H9 (cell line): ENCODE measurements around the gene RBMS3. TPM values are rescaled to one million over a fixed set of nuclear protein-coding genes. Genes with fewer than 3 reads are reported as not detected.

Source experiments
- DNase-seq: peaks from one replicate; pipeline ENCODE4 v3.0.0-alpha.2; 2017
- H2AFZ ChIP-seq: one replicate; pipeline ENCODE4 v1.6.1; 2013; ENCODE audit warnings: mild to moderate bottlenecking, low read length, control low read depth, moderate library complexity
- H2AK5ac ChIP-seq: 2 replicates; pipeline ENCODE4 v1.6.1; 2013; ENCODE audit warnings: low read length, control low read depth, mixed read lengths; ENCODE audit not compliant: insufficient read length
- H2BK120ac ChIP-seq: one replicate; pipeline ENCODE4 v1.6.1; 2013; ENCODE audit warnings: low read depth, mild to moderate bottlenecking, low read length, control low read depth, inconsistent platforms; ENCODE audit not compliant: poor library complexity, severe bottlenecking
- H2BK12ac ChIP-seq: 2 replicates; pipeline ENCODE4 v1.6.1; 2013; ENCODE audit warnings: low read length, control low read depth, mixed read lengths, low read depth; ENCODE audit not compliant: insufficient read length
- H2BK15ac ChIP-seq: 2 replicates; pipeline ENCODE4 v1.6.1; 2013; ENCODE audit warnings: low read depth, low read length, control low read depth
- H2BK20ac ChIP-seq: one replicate; pipeline ENCODE4 v1.6.1; 2013; ENCODE audit warnings: low read depth, mild to moderate bottlenecking, low read length, control low read depth, inconsistent platforms; ENCODE audit not compliant: poor library complexity, severe bottlenecking
- H2BK5ac ChIP-seq: 2 replicates; pipeline ENCODE4 v1.6.1; 2013; ENCODE audit warnings: low read length, control low read depth, mixed read lengths; ENCODE audit not compliant: insufficient read length
- H3K14ac ChIP-seq: 2 replicates; pipeline ENCODE4 v1.6.1; 2013; ENCODE audit warnings: low read length, control low read depth; ENCODE audit not compliant: insufficient read depth
- H3K18ac ChIP-seq: 2 replicates; pipeline ENCODE4 v1.6.1; 2013; ENCODE audit warnings: low read depth, mild to moderate bottlenecking, mixed read lengths, low read length, control low read depth; ENCODE audit not compliant: insufficient read length
- H3K23ac ChIP-seq: 2 replicates; pipeline ENCODE4 v1.6.1; 2013; ENCODE audit warnings: low read length, control low read depth, mixed read lengths, low read depth; ENCODE audit not compliant: insufficient read length
- H3K23me2 ChIP-seq: 2 replicates; pipeline ENCODE4 v1.6.1; 2013; ENCODE audit warnings: low read depth, mild to moderate bottlenecking, mixed read lengths, low read length, control low read depth; ENCODE audit not compliant: insufficient read length, poor library complexity, severe bottlenecking
- H3K27ac ChIP-seq: 2 replicates; pipeline ENCODE4 v1.5.1; 2013; ENCODE audit warnings: low read length, control low read depth, mixed read lengths, low read depth; ENCODE audit not compliant: insufficient read length
- H3K27me3 ChIP-seq: 2 replicates; pipeline ENCODE4 v1.6.1; 2013; ENCODE audit warnings: low read length, control low read depth, inconsistent platforms; ENCODE audit not compliant: insufficient read depth
- H3K4ac ChIP-seq: 2 replicates; pipeline ENCODE4 v1.6.1; 2013; ENCODE audit warnings: low read depth, mild to moderate bottlenecking, control low read depth, inconsistent platforms, low read length, moderate library complexity
- H3K4me1 ChIP-seq: 2 replicates; pipeline ENCODE4 v1.6.1; 2013; ENCODE audit warnings: low read length, control low read depth, inconsistent platforms; ENCODE audit not compliant: insufficient read depth
- H3K4me2 ChIP-seq: 2 replicates; pipeline ENCODE4 v1.6.1; 2013; ENCODE audit warnings: low read length, control low read depth, mixed read lengths; ENCODE audit not compliant: insufficient read length, insufficient read depth
- H3K56ac ChIP-seq: 2 replicates; pipeline ENCODE4 v1.6.1; 2013; ENCODE audit warnings: low read depth, mild to moderate bottlenecking, mixed read lengths, low read length, control low read depth; ENCODE audit not compliant: insufficient read length
- H3K79me1 ChIP-seq: 2 replicates; pipeline ENCODE4 v1.6.1; 2013; ENCODE audit warnings: low read depth, mild to moderate bottlenecking, moderate library complexity, low read length, control low read depth, inconsistent platforms; ENCODE audit not compliant: insufficient read depth, poor library complexity, severe bottlenecking
- H3K79me2 ChIP-seq: 2 replicates; pipeline ENCODE4 v1.6.1; 2013; ENCODE audit warnings: low read length, control low read depth, inconsistent platforms; ENCODE audit not compliant: insufficient read depth
- H3K9ac ChIP-seq: 2 replicates; pipeline ENCODE4 v1.6.1; 2013; ENCODE audit warnings: low read length, control low read depth, mixed read lengths; ENCODE audit not compliant: insufficient read length; ENCODE audit errors: extremely low read depth
- H3K9me3 ChIP-seq: one replicate; pipeline ENCODE4 v1.6.1; 2013; ENCODE audit warnings: low read depth, low read length, inconsistent platforms; ENCODE audit not compliant: control insufficient read depth
- H3T11ph ChIP-seq: one replicate; pipeline ENCODE4 v1.6.1; 2013; ENCODE audit warnings: mild to moderate bottlenecking, low read length, control low read depth, inconsistent platforms
- H4K20me1 ChIP-seq: one replicate; pipeline ENCODE4 v1.6.1; 2013; ENCODE audit not compliant: control insufficient read depth, insufficient read length, insufficient read depth
- H4K5ac ChIP-seq: 2 replicates; pipeline ENCODE4 v1.6.1; 2013; ENCODE audit warnings: low read depth, mild to moderate bottlenecking, mixed read lengths, low read length, control low read depth; ENCODE audit not compliant: insufficient read length
- H4K8ac ChIP-seq: replicated peaks from 2 replicates; pipeline ENCODE4 v1.6.1; 2013; ENCODE audit warnings: low read length, control low read depth, mixed read lengths, low read depth; ENCODE audit not compliant: insufficient read length
- H4K91ac ChIP-seq: 2 replicates; pipeline ENCODE4 v1.6.1; 2013; ENCODE audit warnings: low read depth, mild to moderate bottlenecking, moderate library complexity, mixed read lengths, low read length, control low read depth; ENCODE audit not compliant: insufficient read length
- H3K27ac Mint-ChIP-seq, 3 experiments: 2 replicates in 2 of 3; 3 replicates in 1 of 3; pipeline ENCODE4 v1.8.0; 2020 to 2021; ENCODE audit warnings: mixed read lengths in 3 of 3, mild to moderate bottlenecking in 1 of 3, moderate library complexity in 1 of 3
- H3K27me3 Mint-ChIP-seq: 2 replicates; pipeline ENCODE4 v1.8.0; 2021; ENCODE audit warnings: low read depth, mild to moderate bottlenecking, moderate library complexity, mixed read lengths
- H3K36me3 Mint-ChIP-seq, 3 experiments: 2 replicates in 2 of 3; 3 replicates in 1 of 3; pipeline ENCODE4 v1.8.0; 2020 to 2021; ENCODE audit warnings: low read depth in 3 of 3, mixed read lengths in 3 of 3; ENCODE audit not compliant: insufficient read depth in 1 of 3
- H3K4me1 Mint-ChIP-seq, 2 experiments: 2 replicates each; pipeline ENCODE4 v1.8.0; 2020; ENCODE audit warnings: mixed read lengths in 2 of 2
- H3K4me3 Mint-ChIP-seq, 2 experiments: 2 replicates in 1 of 2; 3 replicates in 1 of 2; pipeline ENCODE4 v1.8.0; 2020 to 2021; ENCODE audit warnings: mild to moderate bottlenecking in 2 of 2, mixed read lengths in 2 of 2, moderate library complexity in 1 of 2
- H3K9me3 Mint-ChIP-seq, 2 experiments: 2 replicates in 1 of 2; 3 replicates in 1 of 2; pipeline ENCODE4 v1.8.0; 2020; ENCODE audit warnings: mild to moderate bottlenecking in 2 of 2, mixed read lengths in 2 of 2, moderate library complexity in 1 of 2
- WGBS: extraction: QIAGEN DNeasy Blood & Tissue Kit; methylation state at CpG from one replicate; pipeline ENCODE4 v1.1.7; 2013; ENCODE audit warnings: missing lambda C conversion rate, low lambda C conversion rate, mixed read lengths; ENCODE audit not compliant: insufficient read length; ENCODE audit errors: extremely low coverage; 5-methylcytosine and 5-hydroxymethylcytosine counted together
- total RNA-seq: library from RNA; stranded (reverse); gene quantifications from 2 replicates; pipeline ENCODE4 v1.2.1, GENCODE V29; 2021
- TF ChIP-seq, protein P1 (sequence below): fragments of 200-600 bp; sonication (generic); conservative IDR thresholded peaks from 3 replicates; pipeline ENCODE4 v1.8.0; 2021; ENCODE audit warnings: antibody characterized with exemption, mild to moderate bottlenecking

Gene RBMS3
- total RNA-seq, 1 experiment from 2014 or later: 8.1 TPM

DNA sequence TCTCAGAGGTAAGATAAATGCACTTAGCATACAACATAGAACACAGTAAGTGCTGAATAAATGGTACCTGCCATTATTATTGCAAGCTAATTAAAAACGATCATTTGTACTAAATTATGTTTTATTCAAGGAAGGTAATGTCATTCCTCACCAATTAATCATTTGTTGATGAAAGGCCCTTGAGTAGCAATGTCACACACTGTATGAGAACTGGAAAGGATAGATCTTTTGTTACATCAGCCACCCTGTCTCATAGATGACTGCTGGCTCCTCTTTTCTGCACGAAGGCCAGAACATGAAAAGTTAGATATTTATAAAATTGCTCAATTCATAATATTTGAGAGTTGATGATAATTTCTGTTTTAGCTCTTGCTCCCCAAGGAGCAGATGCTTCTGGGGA is 415.4 kb downstream of the RBMS3 start:
- peak overlapping the region in 2 of 3 experiments; percentile 32 to 87; a peak in 3 of 7 replicates for H3K27ac Mint-ChIP-seq

More for the DNA sequence above, 415.4 kb downstream of the RBMS3 start:
- no peak overlapping the region for H4K91ac ChIP-seq
- no CpG with 5 or more reads among the region's 2 CpGs for WGBS
- no peak overlapping the region for H4K8ac ChIP-seq
- H4K20me1 ChIP-seq: no peaks in the 10 kb centered on the region
- no peak overlapping the region for H2BK5ac ChIP-seq
- H3K18ac ChIP-seq: no peak overlapping the region
- H3K9me3 ChIP-seq: no peaks in the 10 kb centered on the region
- no peak overlapping the region for H3K14ac ChIP-seq
- H4K5ac ChIP-seq: no peak overlapping the region
- H3K4me2 ChIP-seq: no peak overlapping the region
- Mint-ChIP-seq H3K36me3 (peaks cover 3 to 11% (median 5%) of the 10 kb centered on the region in 3 experiments; a peak in 5 of 7 replicates), H3K9me3 (peaks cover 4 to 11% of the 10 kb centered on the region in 2 experiments; a peak in 4 of 5 replicates), H3K4me1 (peaks cover 31 to 41% of the 10 kb centered on the region in 2 experiments), H3K27me3 (no peaks in the 10 kb centered on the region), H3K4me3 (no peak overlapping the region)
- H2BK12ac ChIP-seq: no peak overlapping the region
- no peak for DNase-seq
- no peak overlapping the region for H2BK120ac ChIP-seq
- H3K27ac ChIP-seq: no peak overlapping the region
- H2AK5ac ChIP-seq: no peak overlapping the region
- no peaks in the 10 kb centered on the region for H3K79me2 ChIP-seq
- H2BK15ac ChIP-seq: no peak overlapping the region
- H3K27me3 ChIP-seq: no peaks in the 10 kb centered on the region
- H2BK20ac ChIP-seq: no peak overlapping the region
- no peak overlapping the region for H3K9ac ChIP-seq
- H3K79me1 ChIP-seq: no peaks in the 10 kb centered on the region
- H3K4me1 ChIP-seq: peaks cover 3% of the 10 kb centered on the region; the same call in 1 of the 2 replicates
- no peak overlapping the region for H3K56ac ChIP-seq
- TF ChIP-seq, protein P1, sequence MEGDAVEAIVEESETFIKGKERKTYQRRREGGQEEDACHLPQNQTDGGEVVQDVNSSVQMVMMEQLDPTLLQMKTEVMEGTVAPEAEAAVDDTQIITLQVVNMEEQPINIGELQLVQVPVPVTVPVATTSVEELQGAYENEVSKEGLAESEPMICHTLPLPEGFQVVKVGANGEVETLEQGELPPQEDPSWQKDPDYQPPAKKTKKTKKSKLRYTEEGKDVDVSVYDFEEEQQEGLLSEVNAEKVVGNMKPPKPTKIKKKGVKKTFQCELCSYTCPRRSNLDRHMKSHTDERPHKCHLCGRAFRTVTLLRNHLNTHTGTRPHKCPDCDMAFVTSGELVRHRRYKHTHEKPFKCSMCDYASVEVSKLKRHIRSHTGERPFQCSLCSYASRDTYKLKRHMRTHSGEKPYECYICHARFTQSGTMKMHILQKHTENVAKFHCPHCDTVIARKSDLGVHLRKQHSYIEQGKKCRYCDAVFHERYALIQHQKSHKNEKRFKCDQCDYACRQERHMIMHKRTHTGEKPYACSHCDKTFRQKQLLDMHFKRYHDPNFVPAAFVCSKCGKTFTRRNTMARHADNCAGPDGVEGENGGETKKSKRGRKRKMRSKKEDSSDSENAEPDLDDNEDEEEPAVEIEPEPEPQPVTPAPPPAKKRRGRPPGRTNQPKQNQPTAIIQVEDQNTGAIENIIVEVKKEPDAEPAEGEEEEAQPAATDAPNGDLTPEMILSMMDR: no peak
- H3K23ac ChIP-seq: no peak overlapping the region
- no peak overlapping the region for H3K4ac ChIP-seq
- no peak overlapping the region for H3T11ph ChIP-seq
- H3K23me2 ChIP-seq: no peaks in the 10 kb centered on the region
- no peak overlapping the region for H2AFZ ChIP-seq
